ENCODE results near the gene OR51V1.
"Not testable (repeated sequence)": the region's sequence is repeated elsewhere in the genome, so short reads cannot be mapped to it uniquely, and the experiment has no call there.

OR51V1 gene

GRCh38 chr11:5200582-5200981 is at the start of gene OR51V1:
TSS of gene OR51V1 (minus strand) at chr11:5200682. CDS start at chr11:5200682, 0 bp downstream.
- no peak for DNase-seq

- DNase-seq, result not testable (repeated sequence)
Measured at GRCh38 chr11:5249807-5250396, 49.4 kb upstream of the OR51V1 start, which contains the start of gene HBG1. TSS of gene HBG1 (minus strand) at chr11:5249857. CDS start at chr11:5249804, 53 bp downstream.

GRCh38 chr11:5248498-5248897 is 48.0 kb upstream of the OR51V1 start:
- DNase-seq, result not testable (repeated sequence)

- DNase-seq, result no peak
Measured at GRCh38 chr11:5247472-5248192, 47.1 kb upstream of the OR51V1 start.

- no peak for DNase-seq
Measured at GRCh38 chr11:5246772-5247471, 46.4 kb upstream of the OR51V1 start.

GRCh38 chr11:5245155-5245554 is 44.7 kb upstream of the OR51V1 start:
- no peak for DNase-seq

GRCh38 chr11:5243816-5244180 is 43.3 kb upstream of the OR51V1 start:
- no peak for DNase-seq

GRCh38 chr11:5242933-5243815 is 42.7 kb upstream of the OR51V1 start:
- DNase-seq, result no peak

- DNase-seq, result no peak
Measured at GRCh38 chr11:5242208-5242607, 41.7 kb upstream of the OR51V1 start.

- no peak for DNase-seq
Measured at GRCh38 chr11:5241458-5241857, 41.0 kb upstream of the OR51V1 start.

- no peak for DNase-seq
Measured at GRCh38 chr11:5240458-5240857, 40.0 kb upstream of the OR51V1 start.

- no peak for DNase-seq
Measured at GRCh38 chr11:5240056-5240455, 39.6 kb upstream of the OR51V1 start.

- no peak for DNase-seq
Measured at GRCh38 chr11:5239046-5239445, 38.6 kb upstream of the OR51V1 start.

- no peak for DNase-seq
Measured at GRCh38 chr11:5238486-5238885, 38.0 kb upstream of the OR51V1 start.

- no peak for DNase-seq
Measured at GRCh38 chr11:5237420-5237819, 36.9 kb upstream of the OR51V1 start.

- no peak for DNase-seq
Measured at GRCh38 chr11:5235364-5236095, 35.0 kb upstream of the OR51V1 start.

- no peak for DNase-seq
Measured at GRCh38 chr11:5234381-5234834, 33.9 kb upstream of the OR51V1 start, which contains the start of gene HBD. TSS of gene HBD (minus strand) at chr11:5234483. CDS start at chr11:5234433, 50 bp downstream.

GRCh38 chr11:5233307-5233706 is 32.8 kb upstream of the OR51V1 start:
- DNase-seq, result no peak

- DNase-seq, result no peak
Measured at GRCh38 chr11:5232821-5233220, 32.3 kb upstream of the OR51V1 start.

GRCh38 chr11:5232176-5232575 is 31.7 kb upstream of the OR51V1 start:
- no peak for DNase-seq

GRCh38 chr11:5231111-5231510 is 30.6 kb upstream of the OR51V1 start:
- no peak for DNase-seq

- DNase-seq, result no peak
Measured at GRCh38 chr11:5230266-5230665, 29.8 kb upstream of the OR51V1 start.

All from DMS153 (cell line).